HepG2 (cell line): ENCODE results near the gene ADGRG1. TPM values are rescaled to one million over a fixed set of nuclear protein-coding genes. Genes with fewer than 3 reads are reported as not detected.

ENCODE experiments used
- BCL6 ChIP-seq: IDR thresholded peaks from 2 replicates; pipeline ENCODE4 v1.6.1; 2016; ENCODE audit warnings: missing genetic modification reagents, missing compliant biosample characterization
- MIER3 ChIP-seq: IDR thresholded peaks from 2 replicates; pipeline ENCODE4 v1.6.1; 2016; ENCODE audit warnings: missing compliant biosample characterization, borderline replicate concordance
- USF2 ChIP-seq, 2 experiments: sonication (generic) in 1 of 2; formaldehyde crosslinking in 1 of 2; IDR thresholded peaks; 2 replicates each; pipeline versions ENCODE4 v1.5.1 to v1.6.1; 2011 to 2020; ENCODE audit warnings: borderline replicate concordance in 1 of 2, low read depth in 1 of 2, low read length in 1 of 2, mild to moderate bottlenecking in 1 of 2, missing genetic modification reagents in 1 of 2, moderate library complexity in 1 of 2
- ZBTB8A ChIP-seq: sonication (generic); formaldehyde crosslinking; IDR thresholded peaks from 2 replicates; pipeline ENCODE4 v1.4.0; 2020; ENCODE audit warnings: mild to moderate bottlenecking, low read depth, missing genetic modification reagents, borderline replicate concordance
- ZNF232 ChIP-seq: sonication (generic); formaldehyde crosslinking; IDR thresholded peaks from 2 replicates; pipeline ENCODE4 v1.4.0; 2020; ENCODE audit warnings: missing genetic modification reagents, borderline replicate concordance
- ZNF766 ChIP-seq: sonication (generic); formaldehyde crosslinking; IDR thresholded peaks from 2 replicates; pipeline ENCODE4 v1.5.0; 2020; ENCODE audit warnings: missing genetic modification reagents, borderline replicate concordance
- polyA plus RNA-seq, 8 experiments: library from polyadenylated mRNA; depleted of rRNA in 3 of 8; stranded (reverse) in 7 of 8; unstranded in 1 of 8; fragments of >200 nt; fragmentation: Illumina TruSeq in 4 of 8; extraction: Trizol in 4 of 8; gene quantifications; 2 replicates each; pipeline versions ENCODE4 v1.2.1 to v1.2.3, GENCODE V29; 2011 to 2016; ENCODE audit warnings: low read depth in 4 of 8, missing spikeins in 1 of 8, mixed read lengths in 1 of 8; ENCODE audit not compliant: insufficient read depth in 1 of 8
- total RNA-seq, 5 experiments: library from RNA; depleted of rRNA; stranded (reverse); fragments of >200 nt; fragmentation: Illumina TruSeq; extraction: Trizol; gene quantifications; 2 replicates each; pipeline ENCODE4 v1.2.3, GENCODE V29; 2016; ENCODE audit warnings: low read depth in 1 of 5
- TF ChIP-seq, protein P1 (sequence below): sonication (generic); formaldehyde crosslinking; IDR thresholded peaks from 2 replicates; pipeline ENCODE4 v1.4.0; 2020; ENCODE audit warnings: missing genetic modification reagents
- TF ChIP-seq, protein P2 (sequence below): conservative IDR thresholded peaks from 2 replicates; pipeline ENCODE4 v1.6.1; 2018; ENCODE audit warnings: missing genetic modification reagents
- TF ChIP-seq, protein P3 (sequence below): sonication (generic); formaldehyde crosslinking; IDR thresholded peaks from 2 replicates; pipeline ENCODE4 v1.4.0; 2020; ENCODE audit warnings: mild to moderate bottlenecking, missing genetic modification reagents
- TF ChIP-seq, protein P4 (sequence below): sonication (generic); formaldehyde crosslinking; IDR thresholded peaks from 2 replicates; pipeline ENCODE4 v1.4.0; 2020; ENCODE audit warnings: missing genetic modification reagents, borderline replicate concordance
- TF ChIP-seq, protein P5 (sequence below): sonication (generic); formaldehyde crosslinking; IDR thresholded peaks from 2 replicates; pipeline ENCODE4 v1.9.0; 2021; ENCODE audit warnings: missing genetic modification reagents, mild to moderate bottlenecking, borderline replicate concordance
- TF ChIP-seq, protein P6 (sequence below): sonication (generic); formaldehyde crosslinking; IDR thresholded peaks from 2 replicates; pipeline ENCODE4 v1.8.0; 2022; ENCODE audit warnings: missing genetic modification reagents, mild to moderate bottlenecking, borderline replicate concordance

The ADGRG1 gene
- total and polyA plus RNA-seq, 2 of the 13 experiments (the other 11 are each of a cell fraction or from before 2014, with no cell fraction given): 2.7 to 5.9 TPM

DNA sequence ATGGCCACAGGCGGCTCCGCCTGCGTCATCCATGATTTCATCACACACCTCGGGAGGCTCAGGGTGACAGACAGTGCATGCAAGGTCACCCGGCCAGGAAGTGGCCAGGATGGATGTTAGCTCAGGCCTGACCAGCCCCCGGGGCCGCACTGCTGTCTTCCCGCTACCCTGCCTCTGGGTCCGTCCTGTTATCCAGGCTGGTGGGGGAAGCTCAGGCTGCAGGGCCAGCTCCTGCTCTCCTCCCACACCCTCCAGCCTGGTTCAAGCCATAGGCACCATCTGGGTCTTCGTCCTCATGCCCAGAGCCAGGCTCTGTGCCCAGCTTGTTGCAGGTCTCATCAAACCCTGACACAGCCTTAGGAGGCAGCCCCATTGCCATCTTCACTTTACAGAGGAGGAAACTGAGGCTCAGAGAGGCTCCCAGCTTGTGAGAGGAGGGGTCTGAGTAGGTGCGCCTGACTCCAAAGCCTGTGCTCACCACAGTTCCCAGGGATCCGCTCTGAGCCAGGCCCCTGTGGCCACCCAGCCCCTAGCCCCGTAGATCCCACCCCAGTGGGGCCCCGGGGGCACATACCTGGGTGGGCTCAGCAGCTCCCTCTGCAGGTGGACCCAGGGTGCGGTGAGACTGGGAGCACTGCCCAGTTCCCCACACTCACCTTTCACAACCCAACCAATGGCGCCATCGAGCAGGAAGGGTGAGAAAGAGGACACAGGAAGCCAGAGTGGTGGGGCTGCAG is 39.3 kb downstream of the ADGRG1 start (continued):
- TF ChIP-seq, protein P1, sequence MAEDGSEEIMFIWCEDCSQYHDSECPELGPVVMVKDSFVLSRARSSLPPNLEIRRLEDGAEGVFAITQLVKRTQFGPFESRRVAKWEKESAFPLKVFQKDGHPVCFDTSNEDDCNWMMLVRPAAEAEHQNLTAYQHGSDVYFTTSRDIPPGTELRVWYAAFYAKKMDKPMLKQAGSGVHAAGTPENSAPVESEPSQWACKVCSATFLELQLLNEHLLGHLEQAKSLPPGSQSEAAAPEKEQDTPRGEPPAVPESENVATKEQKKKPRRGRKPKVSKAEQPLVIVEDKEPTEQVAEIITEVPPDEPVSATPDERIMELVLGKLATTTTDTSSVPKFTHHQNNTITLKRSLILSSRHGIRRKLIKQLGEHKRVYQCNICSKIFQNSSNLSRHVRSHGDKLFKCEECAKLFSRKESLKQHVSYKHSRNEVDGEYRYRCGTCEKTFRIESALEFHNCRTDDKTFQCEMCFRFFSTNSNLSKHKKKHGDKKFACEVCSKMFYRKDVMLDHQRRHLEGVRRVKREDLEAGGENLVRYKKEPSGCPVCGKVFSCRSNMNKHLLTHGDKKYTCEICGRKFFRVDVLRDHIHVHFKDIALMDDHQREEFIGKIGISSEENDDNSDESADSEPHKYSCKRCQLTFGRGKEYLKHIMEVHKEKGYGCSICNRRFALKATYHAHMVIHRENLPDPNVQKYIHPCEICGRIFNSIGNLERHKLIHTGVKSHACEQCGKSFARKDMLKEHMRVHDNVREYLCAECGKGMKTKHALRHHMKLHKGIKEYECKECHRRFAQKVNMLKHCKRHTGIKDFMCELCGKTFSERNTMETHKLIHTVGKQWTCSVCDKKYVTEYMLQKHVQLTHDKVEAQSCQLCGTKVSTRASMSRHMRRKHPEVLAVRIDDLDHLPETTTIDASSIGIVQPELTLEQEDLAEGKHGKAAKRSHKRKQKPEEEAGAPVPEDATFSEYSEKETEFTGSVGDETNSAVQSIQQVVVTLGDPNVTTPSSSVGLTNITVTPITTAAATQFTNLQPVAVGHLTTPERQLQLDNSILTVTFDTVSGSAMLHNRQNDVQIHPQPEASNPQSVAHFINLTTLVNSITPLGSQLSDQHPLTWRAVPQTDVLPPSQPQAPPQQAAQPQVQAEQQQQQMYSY (CRISPR knock-in tag): no peak
- TF ChIP-seq, protein P2, sequence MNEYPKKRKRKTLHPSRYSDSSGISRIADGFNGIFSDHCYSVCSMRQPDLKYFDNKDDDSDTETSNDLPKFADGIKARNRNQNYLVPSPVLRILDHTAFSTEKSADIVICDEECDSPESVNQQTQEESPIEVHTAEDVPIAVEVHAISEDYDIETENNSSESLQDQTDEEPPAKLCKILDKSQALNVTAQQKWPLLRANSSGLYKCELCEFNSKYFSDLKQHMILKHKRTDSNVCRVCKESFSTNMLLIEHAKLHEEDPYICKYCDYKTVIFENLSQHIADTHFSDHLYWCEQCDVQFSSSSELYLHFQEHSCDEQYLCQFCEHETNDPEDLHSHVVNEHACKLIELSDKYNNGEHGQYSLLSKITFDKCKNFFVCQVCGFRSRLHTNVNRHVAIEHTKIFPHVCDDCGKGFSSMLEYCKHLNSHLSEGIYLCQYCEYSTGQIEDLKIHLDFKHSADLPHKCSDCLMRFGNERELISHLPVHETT (CRISPR knock-in tag): no peak
- TF ChIP-seq ZBTB8A (CRISPR knock-in tag) (peak; percentile 56; the same call in 1 of the 2 replicates), MIER3 (CRISPR knock-in tag) (peak; percentile 69; the same call in 1 of the 2 replicates), BCL6 (CRISPR knock-in tag) (peak; percentile 77), USF2 (IDR thresholded peaks at IDR 0.05; ENCODE audit: low read depth, low read length) (no peak), USF2 (CRISPR knock-in tag; IDR thresholded peaks at IDR 0.05; ENCODE audit: borderline replicate concordance) (no peak), ZNF232 (CRISPR knock-in tag) (no peak), ZNF766 (CRISPR knock-in tag) (no peak)
- TF ChIP-seq, protein P3, sequence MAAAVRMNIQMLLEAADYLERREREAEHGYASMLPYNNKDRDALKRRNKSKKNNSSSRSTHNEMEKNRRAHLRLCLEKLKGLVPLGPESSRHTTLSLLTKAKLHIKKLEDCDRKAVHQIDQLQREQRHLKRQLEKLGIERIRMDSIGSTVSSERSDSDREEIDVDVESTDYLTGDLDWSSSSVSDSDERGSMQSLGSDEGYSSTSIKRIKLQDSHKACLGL (CRISPR knock-in tag): peak; percentile 45; the same call in 1 of the 2 replicates
- TF ChIP-seq, protein P4, sequence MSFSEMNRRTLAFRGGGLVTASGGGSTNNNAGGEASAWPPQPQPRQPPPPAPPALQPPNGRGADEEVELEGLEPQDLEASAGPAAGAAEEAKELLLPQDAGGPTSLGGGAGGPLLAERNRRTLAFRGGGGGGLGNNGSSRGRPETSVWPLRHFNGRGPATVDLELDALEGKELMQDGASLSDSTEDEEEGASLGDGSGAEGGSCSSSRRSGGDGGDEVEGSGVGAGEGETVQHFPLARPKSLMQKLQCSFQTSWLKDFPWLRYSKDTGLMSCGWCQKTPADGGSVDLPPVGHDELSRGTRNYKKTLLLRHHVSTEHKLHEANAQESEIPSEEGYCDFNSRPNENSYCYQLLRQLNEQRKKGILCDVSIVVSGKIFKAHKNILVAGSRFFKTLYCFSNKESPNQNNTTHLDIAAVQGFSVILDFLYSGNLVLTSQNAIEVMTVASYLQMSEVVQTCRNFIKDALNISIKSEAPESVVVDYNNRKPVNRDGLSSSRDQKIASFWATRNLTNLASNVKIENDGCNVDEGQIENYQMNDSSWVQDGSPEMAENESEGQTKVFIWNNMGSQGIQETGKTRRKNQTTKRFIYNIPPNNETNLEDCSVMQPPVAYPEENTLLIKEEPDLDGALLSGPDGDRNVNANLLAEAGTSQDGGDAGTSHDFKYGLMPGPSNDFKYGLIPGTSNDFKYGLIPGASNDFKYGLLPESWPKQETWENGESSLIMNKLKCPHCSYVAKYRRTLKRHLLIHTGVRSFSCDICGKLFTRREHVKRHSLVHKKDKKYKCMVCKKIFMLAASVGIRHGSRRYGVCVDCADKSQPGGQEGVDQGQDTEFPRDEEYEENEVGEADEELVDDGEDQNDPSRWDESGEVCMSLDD: no peak; the same call in 1 of the 2 replicates
- TF ChIP-seq, protein P5, sequence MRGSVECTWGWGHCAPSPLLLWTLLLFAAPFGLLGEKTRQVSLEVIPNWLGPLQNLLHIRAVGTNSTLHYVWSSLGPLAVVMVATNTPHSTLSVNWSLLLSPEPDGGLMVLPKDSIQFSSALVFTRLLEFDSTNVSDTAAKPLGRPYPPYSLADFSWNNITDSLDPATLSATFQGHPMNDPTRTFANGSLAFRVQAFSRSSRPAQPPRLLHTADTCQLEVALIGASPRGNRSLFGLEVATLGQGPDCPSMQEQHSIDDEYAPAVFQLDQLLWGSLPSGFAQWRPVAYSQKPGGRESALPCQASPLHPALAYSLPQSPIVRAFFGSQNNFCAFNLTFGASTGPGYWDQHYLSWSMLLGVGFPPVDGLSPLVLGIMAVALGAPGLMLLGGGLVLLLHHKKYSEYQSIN (CRISPR knock-in tag): no peak
- TF ChIP-seq, protein P6, sequence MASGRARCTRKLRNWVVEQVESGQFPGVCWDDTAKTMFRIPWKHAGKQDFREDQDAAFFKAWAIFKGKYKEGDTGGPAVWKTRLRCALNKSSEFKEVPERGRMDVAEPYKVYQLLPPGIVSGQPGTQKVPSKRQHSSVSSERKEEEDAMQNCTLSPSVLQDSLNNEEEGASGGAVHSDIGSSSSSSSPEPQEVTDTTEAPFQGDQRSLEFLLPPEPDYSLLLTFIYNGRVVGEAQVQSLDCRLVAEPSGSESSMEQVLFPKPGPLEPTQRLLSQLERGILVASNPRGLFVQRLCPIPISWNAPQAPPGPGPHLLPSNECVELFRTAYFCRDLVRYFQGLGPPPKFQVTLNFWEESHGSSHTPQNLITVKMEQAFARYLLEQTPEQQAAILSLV (CRISPR knock-in tag): peak; percentile 80
